Liver (tissue), 9 donors: Measurements from ENCODE around the gene CYSRT1. TPM values are rescaled to one million over a fixed set of nuclear protein-coding genes. Genes with fewer than 3 reads are reported as not detected.

Experiments used
- DNase-seq: peaks from one replicate; pipeline ENCODE4 v3.0.0-alpha.2; 2017; ENCODE audit warnings: low spot score
- H3K27ac ChIP-seq, 2 donors: one replicate each; pipeline ENCODE4 v1.7.0; 2013; ENCODE audit warnings: inconsistent platforms in 2 of 2, low read length in 2 of 2, control low read depth in 1 of 2, low read depth in 1 of 2, mild to moderate bottlenecking in 1 of 2
- H3K27me3 ChIP-seq, 4 donors: one replicate each; pipeline versions ENCODE4 v1.6.1 to v1.7.0; 2013; ENCODE audit warnings: low read length in 3 of 4, inconsistent platforms in 1 of 4, mild to moderate bottlenecking in 1 of 4, moderate library complexity in 1 of 4; ENCODE audit not compliant: control insufficient read depth in 4 of 4, insufficient read depth in 4 of 4
- H3K36me3 ChIP-seq, 4 donors: one replicate each; pipeline versions ENCODE4 v1.6.1 to v1.7.0; 2013; ENCODE audit warnings: low read length in 3 of 4, mild to moderate bottlenecking in 3 of 4, low read depth in 1 of 4, moderate library complexity in 1 of 4; ENCODE audit not compliant: control insufficient read depth in 4 of 4, insufficient read depth in 3 of 4
- H3K4me1 ChIP-seq, 4 donors: one replicate each; pipeline versions ENCODE4 v1.6.1 to v1.7.0; 2013; ENCODE audit warnings: low read length in 3 of 4, mild to moderate bottlenecking in 3 of 4, moderate library complexity in 1 of 4; ENCODE audit not compliant: control insufficient read depth in 4 of 4, insufficient read depth in 4 of 4
- H3K4me3 ChIP-seq, 3 donors: one replicate each; pipeline versions ENCODE4 v1.6.1 to v1.7.0; 2013; ENCODE audit warnings: low read length in 3 of 3, control low read depth in 1 of 3, low read depth in 1 of 3, mild to moderate bottlenecking in 1 of 3
- H3K9ac ChIP-seq, 2 donors: one replicate each; pipeline ENCODE4 v1.7.0; 2013; ENCODE audit warnings: low read length in 2 of 2, mild to moderate bottlenecking in 2 of 2, moderate library complexity in 2 of 2, control low read depth in 1 of 2, low read depth in 1 of 2
- H3K9me3 ChIP-seq, 4 donors: one replicate each; pipeline versions ENCODE4 v1.6.1 to v1.7.0; 2013; ENCODE audit warnings: low read length in 3 of 4; ENCODE audit not compliant: control insufficient read depth in 4 of 4
- EGR1 ChIP-seq, 2 donors: IDR thresholded peaks; 2 replicates each; pipeline ENCODE4 v1.6.1; 2016 to 2018; ENCODE audit warnings: antibody characterized with exemption in 2 of 2, low read depth in 2 of 2
- FOXA1 ChIP-seq: IDR thresholded peaks from 2 replicates; pipeline ENCODE4 v1.6.1; 2016; ENCODE audit warnings: antibody characterized with exemption
- FOXA2 ChIP-seq: IDR thresholded peaks from 2 replicates; pipeline ENCODE4 v1.6.1; 2016; ENCODE audit warnings: antibody characterized with exemption
- GABPA ChIP-seq, 2 donors: IDR thresholded peaks in 1 of 2; conservative IDR thresholded peaks in 1 of 2; 2 replicates each; pipeline ENCODE4 v1.6.1; 2016; ENCODE audit warnings: antibody characterized with exemption in 2 of 2, mild to moderate bottlenecking in 1 of 2, moderate library complexity in 1 of 2
- HNF4A ChIP-seq, 2 donors: conservative IDR thresholded peaks; 2 replicates each; pipeline ENCODE4 v1.6.1; 2016; ENCODE audit warnings: antibody characterized with exemption in 2 of 2, mild to moderate bottlenecking in 2 of 2
- HNF4G ChIP-seq: IDR thresholded peaks from 2 replicates; pipeline ENCODE4 v1.6.1; 2016; ENCODE audit warnings: antibody characterized with exemption
- JUND ChIP-seq, 2 donors: IDR thresholded peaks; 2 replicates each; pipeline ENCODE4 v1.6.1; 2016; ENCODE audit warnings: antibody characterized with exemption in 2 of 2
- MAX ChIP-seq: IDR thresholded peaks from 2 replicates; pipeline ENCODE4 v1.6.1; 2016; ENCODE audit warnings: antibody characterized with exemption
- NR2F2 ChIP-seq: IDR thresholded peaks from 2 replicates; pipeline ENCODE4 v1.6.1; 2016; ENCODE audit warnings: antibody characterized with exemption
- RAD21 ChIP-seq, 2 donors: IDR thresholded peaks; 2 replicates each; pipeline ENCODE4 v1.6.1; 2016; ENCODE audit warnings: antibody characterized with exemption in 2 of 2, mild to moderate bottlenecking in 2 of 2
- RXRA ChIP-seq, 2 donors: IDR thresholded peaks; 2 replicates each; pipeline ENCODE4 v1.6.1; 2017 to 2018; ENCODE audit warnings: antibody characterized with exemption in 2 of 2, mild to moderate bottlenecking in 1 of 2
- SP1 ChIP-seq: IDR thresholded peaks from 2 replicates; pipeline ENCODE4 v1.6.1; 2018; ENCODE audit warnings: antibody characterized with exemption, mild to moderate bottlenecking
- TAF1 ChIP-seq: conservative IDR thresholded peaks from 2 replicates; pipeline ENCODE4 v1.6.1; 2016; ENCODE audit warnings: antibody characterized with exemption, mild to moderate bottlenecking
- YY1 ChIP-seq: IDR thresholded peaks from 2 replicates; pipeline ENCODE4 v1.6.1; 2016; ENCODE audit warnings: antibody characterized with exemption, mild to moderate bottlenecking
- ZBTB33 ChIP-seq: IDR thresholded peaks from 2 replicates; pipeline ENCODE4 v1.6.1; 2016; ENCODE audit warnings: antibody characterized with exemption
- WGBS: extraction: QIAGEN DNeasy Blood & Tissue Kit; methylation state at CpG from one replicate; pipeline ENCODE4 v1.1.7; 2013; 5-methylcytosine and 5-hydroxymethylcytosine counted together
- polyA plus RNA-seq, 2 donors: library from polyadenylated mRNA; stranded (reverse) in 1 of 2; unstranded in 1 of 2; fragments of 200-250 nt in 1 of 2; fragments of >200 nt in 1 of 2; fragmentation: Nextera tagmentation in 1 of 2; extraction: Ambion mirVana in 1 of 2; gene quantifications; one replicate each; pipeline versions ENCODE4 v1.2.1 to v1.2.3, GENCODE V29; 2013 to 2015
- total RNA-seq, 2 donors: library from RNA; depleted of rRNA; stranded (reverse); fragments of >200 nt; gene quantifications; one replicate each; pipeline ENCODE4 v1.2.3, GENCODE V29; 2014
- TF ChIP-seq, protein P1 (sequence below): fragments of 150-350 bp; IDR thresholded peaks from 2 replicates; pipeline ENCODE4 v1.5.1; 2017; ENCODE audit warnings: improper control_type of control experiment, low read depth, low read length; ENCODE audit not compliant: missing input control
- TF ChIP-seq, protein P2 (sequence below): IDR thresholded peaks from 2 replicates; pipeline ENCODE4 v1.6.1; 2016; ENCODE audit warnings: antibody characterized with exemption
- TF ChIP-seq, protein P3 (sequence below): IDR thresholded peaks from 2 replicates; pipeline ENCODE4 v1.6.1; 2016; ENCODE audit warnings: antibody characterized with exemption, mild to moderate bottlenecking
- donor health status: healthy.
- donor health status: healthy.
- donor health status: healthy.
- donor health status: healthy.
- donor health status: healthy.

Gene CYSRT1
- total and polyA plus RNA-seq, 4 donors = 0.14 to 0.50 (median 0.20) TPM

- peak within 1 kb of the TSS in 1 of 2 donors; percentile 28 for H3K9ac ChIP-seq
- H3K4me3 ChIP-seq = peak within 1 kb of the TSS; percentile 8 to 86 (median 34)
- DNase-seq = no peak
- no peaks in the 10 kb centered on the region for H3K27me3 ChIP-seq
- H3K9me3 ChIP-seq = no peaks in the 10 kb centered on the region
- no peak for TF ChIP-seq RAD21 (IDR thresholded peaks at IDR 0.05)
- TF ChIP-seq RXRA (IDR thresholded peaks at IDR 0.05) = no peak
- TF ChIP-seq, protein P1, sequence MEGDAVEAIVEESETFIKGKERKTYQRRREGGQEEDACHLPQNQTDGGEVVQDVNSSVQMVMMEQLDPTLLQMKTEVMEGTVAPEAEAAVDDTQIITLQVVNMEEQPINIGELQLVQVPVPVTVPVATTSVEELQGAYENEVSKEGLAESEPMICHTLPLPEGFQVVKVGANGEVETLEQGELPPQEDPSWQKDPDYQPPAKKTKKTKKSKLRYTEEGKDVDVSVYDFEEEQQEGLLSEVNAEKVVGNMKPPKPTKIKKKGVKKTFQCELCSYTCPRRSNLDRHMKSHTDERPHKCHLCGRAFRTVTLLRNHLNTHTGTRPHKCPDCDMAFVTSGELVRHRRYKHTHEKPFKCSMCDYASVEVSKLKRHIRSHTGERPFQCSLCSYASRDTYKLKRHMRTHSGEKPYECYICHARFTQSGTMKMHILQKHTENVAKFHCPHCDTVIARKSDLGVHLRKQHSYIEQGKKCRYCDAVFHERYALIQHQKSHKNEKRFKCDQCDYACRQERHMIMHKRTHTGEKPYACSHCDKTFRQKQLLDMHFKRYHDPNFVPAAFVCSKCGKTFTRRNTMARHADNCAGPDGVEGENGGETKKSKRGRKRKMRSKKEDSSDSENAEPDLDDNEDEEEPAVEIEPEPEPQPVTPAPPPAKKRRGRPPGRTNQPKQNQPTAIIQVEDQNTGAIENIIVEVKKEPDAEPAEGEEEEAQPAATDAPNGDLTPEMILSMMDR = no peak
- TF ChIP-seq JUND (IDR thresholded peaks at IDR 0.05) = no peak
- no peak for TF ChIP-seq SP1
- no peak for TF ChIP-seq MAX
- no peak for TF ChIP-seq HNF4A (conservative IDR thresholded peaks at IDR 0.05)
- TF ChIP-seq TAF1 = no peak
- TF ChIP-seq, protein P2, sequence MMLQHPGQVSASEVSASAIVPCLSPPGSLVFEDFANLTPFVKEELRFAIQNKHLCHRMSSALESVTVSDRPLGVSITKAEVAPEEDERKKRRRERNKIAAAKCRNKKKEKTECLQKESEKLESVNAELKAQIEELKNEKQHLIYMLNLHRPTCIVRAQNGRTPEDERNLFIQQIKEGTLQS = no peak
- no peak for TF ChIP-seq HNF4G
- TF ChIP-seq NR2F2 = no peak
- TF ChIP-seq, protein P3, sequence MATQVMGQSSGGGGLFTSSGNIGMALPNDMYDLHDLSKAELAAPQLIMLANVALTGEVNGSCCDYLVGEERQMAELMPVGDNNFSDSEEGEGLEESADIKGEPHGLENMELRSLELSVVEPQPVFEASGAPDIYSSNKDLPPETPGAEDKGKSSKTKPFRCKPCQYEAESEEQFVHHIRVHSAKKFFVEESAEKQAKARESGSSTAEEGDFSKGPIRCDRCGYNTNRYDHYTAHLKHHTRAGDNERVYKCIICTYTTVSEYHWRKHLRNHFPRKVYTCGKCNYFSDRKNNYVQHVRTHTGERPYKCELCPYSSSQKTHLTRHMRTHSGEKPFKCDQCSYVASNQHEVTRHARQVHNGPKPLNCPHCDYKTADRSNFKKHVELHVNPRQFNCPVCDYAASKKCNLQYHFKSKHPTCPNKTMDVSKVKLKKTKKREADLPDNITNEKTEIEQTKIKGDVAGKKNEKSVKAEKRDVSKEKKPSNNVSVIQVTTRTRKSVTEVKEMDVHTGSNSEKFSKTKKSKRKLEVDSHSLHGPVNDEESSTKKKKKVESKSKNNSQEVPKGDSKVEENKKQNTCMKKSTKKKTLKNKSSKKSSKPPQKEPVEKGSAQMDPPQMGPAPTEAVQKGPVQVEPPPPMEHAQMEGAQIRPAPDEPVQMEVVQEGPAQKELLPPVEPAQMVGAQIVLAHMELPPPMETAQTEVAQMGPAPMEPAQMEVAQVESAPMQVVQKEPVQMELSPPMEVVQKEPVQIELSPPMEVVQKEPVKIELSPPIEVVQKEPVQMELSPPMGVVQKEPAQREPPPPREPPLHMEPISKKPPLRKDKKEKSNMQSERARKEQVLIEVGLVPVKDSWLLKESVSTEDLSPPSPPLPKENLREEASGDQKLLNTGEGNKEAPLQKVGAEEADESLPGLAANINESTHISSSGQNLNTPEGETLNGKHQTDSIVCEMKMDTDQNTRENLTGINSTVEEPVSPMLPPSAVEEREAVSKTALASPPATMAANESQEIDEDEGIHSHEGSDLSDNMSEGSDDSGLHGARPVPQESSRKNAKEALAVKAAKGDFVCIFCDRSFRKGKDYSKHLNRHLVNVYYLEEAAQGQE = no peak
- TF ChIP-seq GABPA (IDR thresholded peaks at IDR 0.05 in 1 of 2, conservative IDR thresholded peaks at IDR 0.05 in 1 of 2) = no peak
- no peak for TF ChIP-seq YY1
- no peak for TF ChIP-seq ZBTB33
- no peak for TF ChIP-seq FOXA2
- no peak for TF ChIP-seq EGR1 (IDR thresholded peaks at IDR 0.05; ENCODE audit: low read depth in 2 of 2)
- no peak for TF ChIP-seq FOXA1
- no peaks in the 10 kb centered on the region for H3K36me3 ChIP-seq
- 4% methylated on average over 88 of the region's 88 CpGs for WGBS
- peak within 1 kb of the TSS; percentile 34 to 84 for H3K27ac ChIP-seq
- H3K4me1 ChIP-seq = peaks cover 10 to 30% (median 19%) of the 10 kb centered on the region in 4 donors
Measured at GRCh38 chr9:137222190-137223077, 2.5 kb upstream of the CYSRT1 start, which contains the start of gene RNF208. TSS of gene RNF208 (minus strand) at chr9:137222240. CDS start at chr9:137221212, 1,028 bp downstream.
